C4-2B (cell line): ENCODE measurements around the gene TMEM106C.

Experiments
- ZFX ChIP-seq: fragments of 450-650 bp; IDR thresholded peaks from 2 replicates; pipeline ENCODE4 v1.6.1; 2017
- TF ChIP-seq, protein P1 (sequence below): fragments of 450-650 bp; conservative IDR thresholded peaks from 2 replicates; pipeline ENCODE4 v1.5.1; 2017; ENCODE audit warnings: mild to moderate bottlenecking

DNA sequence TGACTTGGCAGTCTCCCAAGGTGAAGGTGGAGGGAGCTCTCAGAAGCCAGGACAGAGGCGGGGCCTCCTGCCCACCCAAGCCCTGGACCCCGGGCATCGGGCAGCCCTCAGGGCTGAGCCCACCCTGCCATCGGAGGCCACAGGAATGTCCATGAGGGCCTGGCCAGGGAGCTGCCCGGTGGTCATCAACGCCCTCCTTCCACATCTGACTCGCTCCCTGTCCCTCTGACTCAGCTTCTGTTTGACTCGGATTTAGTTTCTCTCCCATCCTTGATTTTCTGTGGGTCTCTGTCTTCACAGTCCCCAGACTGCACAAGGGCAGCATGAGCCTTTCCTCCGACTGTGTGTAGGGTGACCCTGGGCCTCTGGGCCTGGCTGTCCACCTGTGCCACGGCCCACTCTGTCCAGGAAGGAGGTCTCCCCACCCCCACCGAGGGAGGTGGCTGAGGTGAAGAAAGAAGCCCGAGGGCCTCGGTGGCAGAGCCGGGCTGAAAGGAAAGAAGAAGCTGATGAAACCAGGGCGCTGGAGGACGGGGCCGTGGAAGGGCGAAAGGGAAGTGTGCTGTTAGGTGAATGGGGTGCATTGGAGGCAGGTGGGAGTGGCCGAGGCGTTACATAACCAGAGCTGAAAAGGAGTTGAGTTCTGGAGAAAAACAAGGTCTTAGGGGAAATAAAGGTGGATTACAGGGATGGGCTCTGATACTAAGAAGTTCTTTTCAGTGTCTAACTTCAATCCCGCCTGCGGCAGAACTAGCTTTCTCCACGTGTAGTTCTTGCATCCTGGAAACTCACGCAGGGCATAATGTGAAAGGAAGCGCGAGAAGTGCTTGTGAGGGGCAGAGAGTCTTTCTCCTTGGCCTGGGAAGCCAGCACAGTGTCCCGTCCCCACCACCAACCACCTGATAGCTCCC is 16.7 kb upstream of the TMEM106C start:
- TF ChIP-seq, protein P1, sequence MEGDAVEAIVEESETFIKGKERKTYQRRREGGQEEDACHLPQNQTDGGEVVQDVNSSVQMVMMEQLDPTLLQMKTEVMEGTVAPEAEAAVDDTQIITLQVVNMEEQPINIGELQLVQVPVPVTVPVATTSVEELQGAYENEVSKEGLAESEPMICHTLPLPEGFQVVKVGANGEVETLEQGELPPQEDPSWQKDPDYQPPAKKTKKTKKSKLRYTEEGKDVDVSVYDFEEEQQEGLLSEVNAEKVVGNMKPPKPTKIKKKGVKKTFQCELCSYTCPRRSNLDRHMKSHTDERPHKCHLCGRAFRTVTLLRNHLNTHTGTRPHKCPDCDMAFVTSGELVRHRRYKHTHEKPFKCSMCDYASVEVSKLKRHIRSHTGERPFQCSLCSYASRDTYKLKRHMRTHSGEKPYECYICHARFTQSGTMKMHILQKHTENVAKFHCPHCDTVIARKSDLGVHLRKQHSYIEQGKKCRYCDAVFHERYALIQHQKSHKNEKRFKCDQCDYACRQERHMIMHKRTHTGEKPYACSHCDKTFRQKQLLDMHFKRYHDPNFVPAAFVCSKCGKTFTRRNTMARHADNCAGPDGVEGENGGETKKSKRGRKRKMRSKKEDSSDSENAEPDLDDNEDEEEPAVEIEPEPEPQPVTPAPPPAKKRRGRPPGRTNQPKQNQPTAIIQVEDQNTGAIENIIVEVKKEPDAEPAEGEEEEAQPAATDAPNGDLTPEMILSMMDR: no peak
- no peak for TF ChIP-seq ZFX
